SU-DHL-6 (cell line): ENCODE data around the gene SLC7A6.

Experiments used
- EZH2phosphoT487 ChIP-seq: fragments of 200-600 bp; sonication (generic), shearing (Covaris generic); conservative IDR thresholded peaks from 2 replicates; pipeline ENCODE4 v1.6.1; 2018; ENCODE audit warnings: mild to moderate bottlenecking, antibody characterized with exemption, low read length, moderate library complexity, mixed read lengths
- TF ChIP-seq, protein P1 (sequence below): fragments of 200-600 bp; sonication (generic); IDR thresholded peaks from one replicate; pipeline ENCODE4 v1.5.1; 2017; ENCODE audit warnings: antibody characterized with exemption, mild to moderate bottlenecking, low read length, moderate library complexity; ENCODE audit not compliant: insufficient read depth, poor library complexity, severe bottlenecking

DNA sequence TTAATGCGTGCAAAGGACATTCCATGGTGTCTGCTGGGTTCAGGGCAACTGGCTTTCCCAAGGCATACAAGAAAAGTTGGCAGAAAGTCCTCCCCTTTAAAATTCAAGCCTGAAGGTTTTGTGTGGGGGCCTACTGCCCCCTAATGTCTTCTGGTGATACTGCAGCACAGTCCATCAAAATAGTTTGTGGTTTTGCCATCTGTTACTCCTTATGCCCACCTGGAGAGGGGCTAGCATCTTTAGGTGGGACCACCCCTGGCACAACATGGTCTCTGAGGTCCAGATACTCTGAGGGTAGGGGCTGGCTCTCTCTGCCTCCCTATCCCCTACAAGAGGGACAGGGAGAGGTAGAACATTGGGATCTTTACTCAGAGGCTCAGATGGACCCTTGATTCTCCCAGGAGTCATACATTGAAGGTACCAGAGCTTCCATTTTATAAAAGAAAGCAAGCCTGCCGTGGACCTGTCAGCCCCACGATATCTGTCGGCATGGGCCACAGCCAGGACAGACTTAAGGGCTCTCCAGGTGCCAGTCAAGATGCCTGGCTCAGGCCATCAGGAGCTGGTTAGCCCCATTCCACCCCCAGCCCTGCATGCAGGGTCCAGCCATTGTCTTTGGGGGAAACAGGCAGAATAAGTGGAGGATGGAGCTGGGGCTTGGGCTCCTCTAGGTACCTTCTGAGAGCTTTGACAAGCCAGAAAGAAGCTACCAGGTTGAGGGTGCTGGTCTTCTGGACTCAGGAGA lies 34.7 kb upstream of the SLC7A6 start:
- TF ChIP-seq, protein P1, sequence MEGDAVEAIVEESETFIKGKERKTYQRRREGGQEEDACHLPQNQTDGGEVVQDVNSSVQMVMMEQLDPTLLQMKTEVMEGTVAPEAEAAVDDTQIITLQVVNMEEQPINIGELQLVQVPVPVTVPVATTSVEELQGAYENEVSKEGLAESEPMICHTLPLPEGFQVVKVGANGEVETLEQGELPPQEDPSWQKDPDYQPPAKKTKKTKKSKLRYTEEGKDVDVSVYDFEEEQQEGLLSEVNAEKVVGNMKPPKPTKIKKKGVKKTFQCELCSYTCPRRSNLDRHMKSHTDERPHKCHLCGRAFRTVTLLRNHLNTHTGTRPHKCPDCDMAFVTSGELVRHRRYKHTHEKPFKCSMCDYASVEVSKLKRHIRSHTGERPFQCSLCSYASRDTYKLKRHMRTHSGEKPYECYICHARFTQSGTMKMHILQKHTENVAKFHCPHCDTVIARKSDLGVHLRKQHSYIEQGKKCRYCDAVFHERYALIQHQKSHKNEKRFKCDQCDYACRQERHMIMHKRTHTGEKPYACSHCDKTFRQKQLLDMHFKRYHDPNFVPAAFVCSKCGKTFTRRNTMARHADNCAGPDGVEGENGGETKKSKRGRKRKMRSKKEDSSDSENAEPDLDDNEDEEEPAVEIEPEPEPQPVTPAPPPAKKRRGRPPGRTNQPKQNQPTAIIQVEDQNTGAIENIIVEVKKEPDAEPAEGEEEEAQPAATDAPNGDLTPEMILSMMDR: peak; percentile 76
- TF ChIP-seq EZH2phosphoT487: no peak
